DND-41 (cell line): ENCODE data around the gene CLEC4A.
"Not testable (repeated sequence)": the region's sequence is repeated elsewhere in the genome, so short reads cannot be mapped to it uniquely, and the experiment has no call there.

Source experiments
- ATAC-seq: fragments of 200-7000 bp; cut with Tn5 transposase; 3 replicates; pipeline ENCODE4 v1.9.1; 2021; ENCODE audit warnings: low read depth; ENCODE audit not compliant: insufficient read depth
- DNase-seq: peaks from one replicate; pipeline ENCODE4 v3.0.0-alpha.2; 2020
- H2AFZ ChIP-seq: 2 replicates; pipeline ENCODE4 v1.6.0; 2012; ENCODE audit warnings: low read depth, low read length
- H3K27ac ChIP-seq: 2 replicates; pipeline ENCODE4 v1.5.1; 2012; ENCODE audit warnings: low read length, inconsistent platforms
- H3K27me3 ChIP-seq: fragments of 200-600 bp; sonication (generic); 2 replicates; pipeline ENCODE4 v1.6.0; 2012; ENCODE audit warnings: low read length, mild to moderate bottlenecking, inconsistent platforms; ENCODE audit not compliant: insufficient read depth, poor library complexity
- H3K36me3 ChIP-seq: 2 replicates; pipeline ENCODE4 v1.5.1; 2012; ENCODE audit warnings: low read length, inconsistent platforms; ENCODE audit not compliant: insufficient read depth
- H3K4me1 ChIP-seq: 2 replicates; pipeline ENCODE4 v1.5.1; 2012; ENCODE audit warnings: mild to moderate bottlenecking, low read length; ENCODE audit not compliant: insufficient read depth
- H3K4me2 ChIP-seq: 2 replicates; pipeline ENCODE4 v1.6.0; 2012; ENCODE audit warnings: mild to moderate bottlenecking, moderate library complexity, low read length, inconsistent platforms; ENCODE audit not compliant: insufficient read depth
- H3K4me3 ChIP-seq, 2 experiments: fragments of 200-600 bp in 1 of 2; shearing (Covaris generic) in 1 of 2; 2 replicates each; pipeline ENCODE4 v1.5.1; 2012 to 2016; ENCODE audit warnings: inconsistent platforms in 2 of 2, low read length in 2 of 2, mild to moderate bottlenecking in 2 of 2, low read depth in 1 of 2, moderate library complexity in 1 of 2
- H3K79me2 ChIP-seq: 2 replicates; pipeline ENCODE4 v1.6.0; 2012; ENCODE audit warnings: low read length, inconsistent platforms; ENCODE audit not compliant: insufficient read depth
- H3K9ac ChIP-seq: 2 replicates; pipeline ENCODE4 v1.6.0; 2012; ENCODE audit warnings: low read depth, mild to moderate bottlenecking, inconsistent platforms, low read length, moderate library complexity
- H3K9me3 ChIP-seq: 2 replicates; pipeline ENCODE4 v1.5.1; 2012; ENCODE audit warnings: low read length, moderate library complexity, mild to moderate bottlenecking, inconsistent platforms; ENCODE audit not compliant: insufficient read depth, severe bottlenecking
- H4K20me1 ChIP-seq: 2 replicates; pipeline ENCODE4 v1.6.0; 2012; ENCODE audit warnings: low read length; ENCODE audit not compliant: insufficient read depth
- EZH2 ChIP-seq: IDR thresholded peaks from 3 replicates; pipeline ENCODE4 v1.6.1; 2012; ENCODE audit warnings: borderline replicate concordance, low read depth, mild to moderate bottlenecking, moderate library complexity, low read length, inconsistent platforms; ENCODE audit not compliant: severe bottlenecking
- TF ChIP-seq, protein P1 (sequence below): IDR thresholded peaks from 2 replicates; pipeline ENCODE4 v1.5.1; 2012; ENCODE audit warnings: borderline replicate concordance, low read length, moderate library complexity, mild to moderate bottlenecking; ENCODE audit not compliant: poor library complexity, severe bottlenecking; ENCODE audit errors: extremely low read depth

The CLEC4A gene

DNA sequence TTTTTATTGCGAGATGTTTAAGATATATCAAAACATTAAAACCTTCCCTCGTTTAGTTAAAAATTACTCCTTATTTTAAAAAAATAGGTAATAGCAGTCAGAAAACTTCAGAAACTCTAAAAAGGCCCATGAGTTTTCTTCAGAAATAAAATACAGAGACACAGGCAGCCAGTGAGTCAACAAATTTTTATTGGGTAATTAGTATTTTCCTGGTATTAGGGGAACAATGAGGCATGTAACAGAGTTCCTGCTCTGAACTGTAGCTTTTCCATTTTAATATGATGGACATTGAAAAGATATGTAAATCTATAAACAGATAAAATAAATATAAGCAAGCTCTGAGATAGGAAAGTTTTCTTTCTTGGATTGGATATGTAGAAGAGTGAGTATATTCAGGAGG lies 33.0 kb downstream of the CLEC4A start:
- no peak overlapping the region for H3K27ac ChIP-seq
- H3K27me3 ChIP-seq, result peaks cover 11% of the 10 kb centered on the region
- TF ChIP-seq EZH2, result no peak
- TF ChIP-seq, protein P1, sequence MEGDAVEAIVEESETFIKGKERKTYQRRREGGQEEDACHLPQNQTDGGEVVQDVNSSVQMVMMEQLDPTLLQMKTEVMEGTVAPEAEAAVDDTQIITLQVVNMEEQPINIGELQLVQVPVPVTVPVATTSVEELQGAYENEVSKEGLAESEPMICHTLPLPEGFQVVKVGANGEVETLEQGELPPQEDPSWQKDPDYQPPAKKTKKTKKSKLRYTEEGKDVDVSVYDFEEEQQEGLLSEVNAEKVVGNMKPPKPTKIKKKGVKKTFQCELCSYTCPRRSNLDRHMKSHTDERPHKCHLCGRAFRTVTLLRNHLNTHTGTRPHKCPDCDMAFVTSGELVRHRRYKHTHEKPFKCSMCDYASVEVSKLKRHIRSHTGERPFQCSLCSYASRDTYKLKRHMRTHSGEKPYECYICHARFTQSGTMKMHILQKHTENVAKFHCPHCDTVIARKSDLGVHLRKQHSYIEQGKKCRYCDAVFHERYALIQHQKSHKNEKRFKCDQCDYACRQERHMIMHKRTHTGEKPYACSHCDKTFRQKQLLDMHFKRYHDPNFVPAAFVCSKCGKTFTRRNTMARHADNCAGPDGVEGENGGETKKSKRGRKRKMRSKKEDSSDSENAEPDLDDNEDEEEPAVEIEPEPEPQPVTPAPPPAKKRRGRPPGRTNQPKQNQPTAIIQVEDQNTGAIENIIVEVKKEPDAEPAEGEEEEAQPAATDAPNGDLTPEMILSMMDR, result no peak
- H4K20me1 ChIP-seq, result no peaks in the 10 kb centered on the region
- H3K9ac ChIP-seq, result no peak overlapping the region
- no peaks in the 10 kb centered on the region for H3K79me2 ChIP-seq
- no peak overlapping the region for H3K4me2 ChIP-seq
- no peaks in the 10 kb centered on the region for H3K9me3 ChIP-seq
- no peak for ATAC-seq
- no peak for DNase-seq
- no peak overlapping the region for H2AFZ ChIP-seq
- H3K36me3 ChIP-seq, result no peaks in the 10 kb centered on the region
- peaks cover 2% of the 10 kb centered on the region; the same call in 1 of the 2 replicates for H3K4me1 ChIP-seq
- H3K4me3 ChIP-seq, result no peak overlapping the region

GRCh38 chr12:8156845-8157244 lies 33.4 kb downstream of the CLEC4A start, which contains the start of gene ZNF705A:
ZNF705A (plus strand) TSS chr12:8157015; CDS start chr12:8172626, 15,611 bp downstream.
- H2AFZ ChIP-seq, result no peak within 1 kb of the TSS
- no peak within 1 kb of the TSS for H3K4me3 ChIP-seq
- no peaks in the 10 kb centered on the region for H4K20me1 ChIP-seq
- peaks cover 11% of the 10 kb centered on the region for H3K27me3 ChIP-seq
- H3K4me2 ChIP-seq, result no peak within 1 kb of the TSS
- H3K27ac ChIP-seq, result no peak within 1 kb of the TSS
- H3K36me3 ChIP-seq, result no peaks in the 10 kb centered on the region
- H3K9ac ChIP-seq, result no peak within 1 kb of the TSS
- no peaks in the 10 kb centered on the region for H3K79me2 ChIP-seq
- peaks cover 2% of the 10 kb centered on the region; the same call in 1 of the 2 replicates for H3K4me1 ChIP-seq
- DNase-seq, result no peak
- no peak for ATAC-seq
- TF ChIP-seq, protein P1, result no peak
- TF ChIP-seq EZH2, result no peak
- H3K9me3 ChIP-seq, result no peaks in the 10 kb centered on the region

GRCh38 chr12:8157484-8158198 lies 34.2 kb downstream of the CLEC4A start:
- no peak overlapping the region for H3K9ac ChIP-seq
- peaks cover 2% of the 10 kb centered on the region; the same call in 1 of the 2 replicates for H3K4me1 ChIP-seq
- no peak overlapping the region for H3K4me2 ChIP-seq
- H3K27me3 ChIP-seq, result peaks cover 14% of the 10 kb centered on the region
- DNase-seq (no peak), ATAC-seq (no peak)
- H3K79me2 ChIP-seq, result no peaks in the 10 kb centered on the region
- no peak overlapping the region for H3K27ac ChIP-seq
- H3K36me3 ChIP-seq, result no peaks in the 10 kb centered on the region
- no peak overlapping the region for H2AFZ ChIP-seq
- TF ChIP-seq, protein P1, result no peak
- no peak for TF ChIP-seq EZH2
- H4K20me1 ChIP-seq, result no peaks in the 10 kb centered on the region
- H3K9me3 ChIP-seq, result no peaks in the 10 kb centered on the region
- no peak overlapping the region for H3K4me3 ChIP-seq

- not testable (repeated sequence) for H3K27me3 ChIP-seq, H3K9ac ChIP-seq, H3K9me3 ChIP-seq, H4K20me1 ChIP-seq, ATAC-seq, H3K79me2 ChIP-seq, H2AFZ ChIP-seq, H3K4me2 ChIP-seq, H3K4me3 ChIP-seq, H3K4me1 ChIP-seq, DNase-seq, H3K27ac ChIP-seq, H3K36me3 ChIP-seq
Observed at GRCh38 chr12:8172911-8173310, 49.5 kb downstream of the CLEC4A start.
